ENCODE data around the gene PRR35.

PRR35 gene

DNA sequence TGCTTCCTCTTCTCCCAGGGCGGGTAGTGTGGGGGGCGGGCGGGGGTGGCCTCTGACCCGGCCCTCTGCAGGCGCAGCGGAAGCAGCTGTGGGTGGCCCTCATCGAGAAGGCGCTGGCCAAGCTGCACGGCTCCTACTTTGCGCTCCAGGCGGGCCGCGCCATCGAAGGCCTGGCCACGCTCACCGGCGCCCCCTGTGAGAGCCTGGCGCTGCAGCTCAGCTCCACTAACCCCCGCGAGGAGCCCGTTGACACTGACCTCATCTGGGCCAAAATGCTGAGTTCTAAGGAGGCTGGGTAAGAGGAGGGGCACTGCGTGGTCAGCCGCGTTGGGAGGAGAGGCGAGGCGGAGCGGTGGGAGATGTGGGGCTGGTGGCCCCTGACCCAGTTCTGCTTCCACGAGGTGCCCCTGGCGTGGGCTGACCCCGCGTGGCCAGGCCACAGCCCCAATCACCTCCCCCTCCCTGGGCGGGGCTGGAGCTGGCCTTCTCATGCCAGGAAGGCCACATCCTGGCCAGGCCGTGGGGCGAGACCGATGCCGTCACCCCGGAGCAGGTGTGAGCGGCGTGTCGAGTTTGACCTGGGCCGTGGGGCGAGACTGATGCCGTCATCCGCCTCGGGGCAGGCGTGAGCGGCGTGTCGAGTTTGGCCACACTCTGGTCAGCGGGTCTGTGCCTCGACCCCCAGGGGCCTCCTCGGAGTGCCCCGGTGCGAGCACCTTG lies 10.5 kb upstream of the PRR35 start:
- DNase-seq (ENCODE audit: low read depth in 2 of 2): no peak

DNA sequence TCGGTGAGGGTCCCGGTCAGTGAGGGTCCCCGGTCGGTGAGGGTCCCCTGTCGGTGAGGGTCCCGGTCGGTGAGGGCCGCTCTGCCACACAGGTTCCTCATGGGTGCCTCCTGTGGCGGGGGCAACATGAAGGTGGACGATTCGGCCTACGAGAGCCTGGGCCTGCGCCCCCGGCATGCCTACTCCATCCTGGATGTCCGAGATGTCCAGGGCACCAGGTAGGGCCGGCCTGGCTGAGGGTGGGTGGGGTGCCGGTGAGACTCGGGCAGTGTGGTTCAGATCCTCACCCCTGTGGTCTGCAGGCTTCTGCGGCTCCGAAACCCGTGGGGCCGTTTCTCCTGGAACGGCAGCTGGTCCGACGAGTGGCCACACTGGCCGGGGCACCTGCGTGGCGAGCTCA lies 9.0 kb upstream of the PRR35 start:
- DNase-seq (ENCODE audit: low read depth in 2 of 2): no peak

DNA sequence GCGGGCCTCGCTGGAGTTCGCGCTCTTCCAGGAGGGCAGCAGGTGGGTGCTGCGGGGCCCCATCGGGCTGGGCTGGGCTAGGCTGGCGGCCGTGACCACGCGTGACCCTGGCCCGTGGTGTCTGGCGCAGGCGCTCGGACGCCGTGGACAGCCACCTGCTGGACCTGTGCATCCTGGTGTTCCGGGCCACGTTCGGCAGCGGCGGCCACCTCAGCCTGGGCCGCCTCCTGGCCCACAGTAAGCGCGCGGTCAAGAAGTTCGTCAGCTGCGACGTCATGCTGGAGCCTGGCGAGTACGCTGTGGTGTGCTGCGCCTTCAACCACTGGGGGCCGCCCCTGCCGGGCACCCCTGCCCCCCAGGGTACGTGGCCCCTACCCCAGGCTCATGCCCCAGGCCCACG lies 8.0 kb upstream of the PRR35 start:
- no peak for DNase-seq (ENCODE audit: low read depth in 2 of 2)

DNA sequence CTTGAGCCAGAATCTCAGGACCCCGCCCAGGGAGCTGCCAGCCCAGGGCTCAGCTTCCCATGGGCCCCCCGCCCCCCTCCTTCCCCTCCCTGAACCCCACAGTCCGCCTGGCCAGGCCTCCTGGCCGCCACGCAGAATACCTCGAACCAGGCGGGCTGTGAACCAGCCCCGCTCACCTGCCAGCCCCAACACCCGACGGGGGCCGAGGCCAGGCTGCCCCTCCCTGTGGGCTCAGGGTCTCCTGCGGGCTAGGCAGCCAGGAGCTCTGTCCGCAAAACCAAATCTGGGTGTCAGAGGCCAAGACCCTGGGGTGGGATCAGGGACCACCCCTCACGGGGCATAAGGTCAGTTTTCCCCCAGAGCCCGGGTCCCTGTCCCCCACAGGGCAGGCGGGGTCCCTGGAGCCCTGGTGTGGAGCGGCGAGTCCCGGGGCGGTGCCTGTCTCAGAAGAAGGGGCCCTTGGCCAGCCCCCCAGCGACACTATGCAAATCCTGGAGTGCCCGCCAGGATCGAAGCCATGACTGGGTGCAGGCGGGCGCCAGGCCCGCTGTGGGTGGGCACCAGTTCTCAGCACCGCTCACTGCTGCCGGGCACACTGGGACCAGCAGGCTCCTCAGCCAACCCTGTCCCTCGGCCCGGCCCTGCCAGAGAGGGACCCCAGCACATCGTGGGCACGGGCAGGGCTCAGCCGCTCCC lies 6.4 kb upstream of the PRR35 start:
- no peak for DNase-seq (ENCODE audit: low read depth in 2 of 2)

DNA sequence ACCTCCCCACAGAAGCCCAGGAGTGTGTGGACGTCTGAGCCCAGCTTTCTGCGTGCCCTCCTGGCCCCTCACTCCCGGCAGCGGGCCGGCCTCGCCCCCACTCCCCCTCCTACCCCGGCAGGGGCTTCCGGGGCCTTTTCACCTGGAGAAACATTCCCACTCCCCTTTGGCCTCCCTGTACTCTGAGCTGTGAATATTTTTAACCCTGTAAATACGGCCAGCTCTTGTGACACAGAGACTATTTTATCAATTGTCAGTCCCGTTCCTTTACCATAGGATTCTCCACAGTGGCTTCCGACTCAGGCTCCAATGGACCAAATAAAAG lies 5.9 kb upstream of the PRR35 start:
- DNase-seq (ENCODE audit: low read depth in 2 of 2): no peak

DNA sequence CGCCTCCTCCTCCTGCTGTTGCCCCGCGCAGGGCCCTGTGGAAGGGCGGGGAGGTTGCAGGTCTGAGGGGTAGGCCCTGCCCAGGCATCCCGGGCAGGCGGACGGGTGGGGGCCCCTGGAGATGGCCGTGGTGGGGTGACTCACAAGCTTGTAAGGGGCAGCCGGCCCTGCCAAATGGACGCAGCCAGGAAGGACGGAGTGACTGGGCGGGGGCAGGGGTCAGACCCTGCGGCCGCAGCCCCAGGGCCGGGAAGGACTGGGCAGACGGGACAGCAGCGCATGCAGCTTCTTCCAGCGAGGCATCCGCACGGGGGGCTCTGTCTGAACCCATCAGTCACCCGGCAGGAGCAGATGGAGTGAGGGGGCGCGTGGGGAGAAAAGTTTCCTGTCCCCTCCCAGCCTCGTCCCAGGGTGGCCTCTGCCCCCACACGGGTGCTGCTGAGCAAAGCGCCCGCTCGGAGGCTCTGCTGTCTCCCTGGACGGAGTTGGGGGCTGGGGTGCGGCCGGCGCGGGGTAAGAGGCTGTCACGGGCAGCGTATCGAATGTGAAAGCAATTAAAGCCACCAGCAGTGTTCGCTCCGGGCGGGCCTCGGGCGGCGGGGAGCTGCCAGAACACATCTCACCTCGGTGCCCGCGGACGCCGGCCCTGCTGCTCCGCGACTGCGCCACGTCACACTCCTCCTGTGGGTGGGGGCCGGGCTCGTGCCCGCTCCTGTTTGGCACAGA lies 5.4 kb upstream of the PRR35 start:
- no peak for DNase-seq (ENCODE audit: low read depth in 2 of 2)

DNA sequence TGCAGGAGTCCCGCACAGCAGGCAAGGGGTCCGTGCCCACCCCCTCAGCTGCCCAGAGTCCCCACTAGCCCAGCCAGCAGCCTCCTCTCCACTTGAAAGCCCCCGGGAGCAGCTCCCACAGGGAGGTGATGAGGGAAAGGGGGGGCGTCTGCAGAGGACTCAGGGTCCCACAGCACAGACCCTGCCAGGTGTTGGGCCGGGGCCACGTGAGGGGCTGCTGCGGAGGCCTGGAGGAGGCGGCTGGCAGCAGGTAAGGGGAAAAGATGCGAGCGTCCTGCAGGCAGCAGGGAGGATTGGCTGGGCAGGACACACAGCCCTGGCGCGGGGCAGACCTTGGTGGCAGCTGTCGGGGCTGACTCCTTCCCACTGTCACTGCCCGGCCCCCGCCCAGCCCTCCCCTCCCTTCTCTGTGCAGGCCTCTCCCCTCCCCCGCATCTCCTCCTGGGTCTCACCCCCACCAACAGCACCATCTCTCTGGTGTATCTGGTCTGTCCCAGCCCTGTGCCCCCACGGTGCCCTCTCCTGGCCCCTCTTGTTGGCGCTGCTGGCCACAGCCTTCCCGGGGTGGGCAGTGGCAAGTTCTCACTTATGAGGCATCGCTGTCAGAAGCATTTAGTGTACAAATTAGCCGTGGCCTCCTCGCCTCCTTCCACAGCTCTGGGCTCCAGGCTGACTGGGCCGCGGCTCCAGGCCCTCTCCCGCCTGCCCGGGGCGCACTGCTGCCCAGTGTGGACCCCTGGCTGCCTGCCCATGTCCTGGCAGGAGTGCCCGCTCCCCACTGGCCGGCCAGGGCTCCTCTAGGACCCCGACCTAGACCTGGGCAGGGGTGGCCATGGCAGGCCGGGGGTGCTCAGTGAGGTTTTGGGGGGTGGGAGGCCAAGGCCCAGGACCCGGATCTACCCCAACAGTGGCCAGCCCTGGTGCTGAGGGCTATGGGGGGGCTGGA lies 4.4 kb upstream of the PRR35 start:
- no peak for DNase-seq (ENCODE audit: low read depth in 2 of 2)

DNA sequence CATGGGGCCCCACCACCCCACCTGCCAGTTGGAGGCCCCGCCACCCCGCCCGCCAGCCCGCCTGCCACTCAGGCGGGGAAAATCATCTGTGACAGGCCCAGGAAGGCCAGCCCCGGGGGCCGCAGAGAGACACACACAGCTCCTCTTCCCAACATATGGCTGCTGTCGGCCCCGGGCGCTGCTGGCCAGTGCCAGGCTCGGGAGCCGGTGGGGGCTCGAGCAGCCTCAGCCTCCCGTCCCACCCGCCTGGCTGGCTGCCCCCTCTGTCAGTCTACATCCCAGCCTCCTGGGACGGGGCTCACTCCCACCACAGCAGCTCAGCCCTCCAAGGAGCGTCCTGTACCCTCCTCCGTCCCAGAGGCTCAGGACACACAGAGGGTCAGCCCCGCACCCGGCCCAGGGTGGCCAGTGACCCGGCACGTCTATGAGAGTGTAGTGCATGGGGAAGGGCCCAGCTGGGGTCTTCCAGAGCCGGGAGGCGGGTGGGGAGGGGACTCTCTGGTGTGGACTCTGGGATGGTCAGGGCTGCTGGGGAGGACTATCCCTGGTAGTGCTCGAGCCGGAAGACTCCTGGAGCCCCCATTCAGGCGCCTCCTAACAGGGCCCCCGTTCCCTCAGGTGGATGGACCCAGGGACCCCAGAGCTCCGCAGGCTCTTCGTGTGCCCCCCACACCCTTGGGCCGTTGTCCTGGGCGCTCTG lies 3.6 kb upstream of the PRR35 start:
- DNase-seq (ENCODE audit: low read depth in 2 of 2): no peak

DNA sequence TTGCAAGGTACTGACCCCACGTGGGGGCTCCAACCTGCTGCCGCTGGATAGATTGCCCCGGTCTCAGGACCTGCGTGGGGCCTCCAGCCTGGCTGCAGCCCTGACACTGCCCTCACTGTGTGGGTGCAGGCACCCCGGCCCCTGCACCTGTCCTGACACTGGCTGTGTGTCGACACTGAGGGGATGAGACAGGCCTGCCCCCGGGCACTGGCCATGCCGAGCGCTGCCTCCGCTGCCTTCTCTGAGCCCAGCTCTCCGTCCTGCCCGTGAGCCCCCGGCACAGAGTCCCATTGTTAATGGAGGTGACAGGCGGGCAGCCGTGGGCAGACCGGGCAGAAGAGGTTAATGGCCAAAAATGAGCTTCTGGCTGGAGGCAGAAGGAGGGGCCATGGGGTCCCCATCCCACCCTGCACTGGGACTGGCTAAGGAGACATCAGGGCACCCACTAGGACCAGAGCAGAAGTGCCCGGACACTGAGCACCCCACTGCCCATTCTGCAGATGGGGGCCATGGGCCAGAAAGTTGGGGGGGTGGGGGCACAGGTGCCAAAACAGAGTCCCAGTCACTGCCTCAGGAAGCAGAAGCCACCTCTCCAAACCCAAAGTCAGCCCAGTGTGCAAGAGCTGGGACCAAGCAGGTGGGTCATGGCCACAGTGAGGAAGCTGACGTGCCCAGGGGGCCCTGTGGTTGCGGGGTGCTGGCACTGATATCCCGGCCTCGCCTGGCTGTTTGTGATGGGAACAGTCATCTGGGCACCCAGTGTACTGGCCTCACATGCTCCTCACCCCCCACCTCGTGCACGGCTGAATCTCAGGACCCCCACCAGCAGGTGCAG lies 2.5 kb upstream of the PRR35 start:
- DNase-seq (ENCODE audit: low read depth in 2 of 2): no peak

DNA sequence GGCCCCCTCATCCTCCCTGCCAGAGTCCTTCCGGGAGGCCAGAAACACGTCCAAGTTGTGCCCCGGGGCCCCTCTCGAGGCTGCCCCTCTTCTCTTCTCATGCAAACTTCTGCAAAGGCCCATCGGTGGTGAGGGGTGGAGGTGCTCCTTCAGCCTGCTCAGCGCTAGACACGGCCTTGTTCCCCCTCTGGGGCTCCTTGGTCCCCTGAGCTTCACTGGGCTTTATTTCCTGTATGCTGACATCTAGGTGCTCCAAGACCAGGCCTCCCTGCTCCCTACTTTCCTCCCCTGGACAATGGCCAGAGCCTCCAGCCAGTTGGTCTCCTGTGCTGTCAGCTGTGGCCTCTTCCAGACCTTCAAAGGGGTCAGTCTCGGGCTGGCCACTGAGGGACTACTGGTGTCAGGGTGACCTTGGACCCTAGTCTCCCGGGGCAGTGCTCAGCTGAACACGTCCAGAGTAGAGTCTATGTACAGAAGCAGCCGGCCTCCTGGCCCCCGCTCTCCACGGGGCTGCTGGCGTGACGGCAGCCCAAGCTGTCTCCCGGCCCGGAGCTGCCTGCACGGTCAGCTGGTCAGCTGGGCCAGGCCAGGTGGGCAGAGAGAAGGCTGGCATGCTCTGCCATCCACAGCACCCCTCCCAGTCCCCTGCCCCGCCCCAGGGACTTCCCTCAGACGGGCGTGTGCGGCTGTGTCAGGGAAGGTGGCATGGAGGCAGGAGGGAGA lies 1.7 kb upstream of the PRR35 start:
- DNase-seq (ENCODE audit: low read depth in 2 of 2): no peak

DNA sequence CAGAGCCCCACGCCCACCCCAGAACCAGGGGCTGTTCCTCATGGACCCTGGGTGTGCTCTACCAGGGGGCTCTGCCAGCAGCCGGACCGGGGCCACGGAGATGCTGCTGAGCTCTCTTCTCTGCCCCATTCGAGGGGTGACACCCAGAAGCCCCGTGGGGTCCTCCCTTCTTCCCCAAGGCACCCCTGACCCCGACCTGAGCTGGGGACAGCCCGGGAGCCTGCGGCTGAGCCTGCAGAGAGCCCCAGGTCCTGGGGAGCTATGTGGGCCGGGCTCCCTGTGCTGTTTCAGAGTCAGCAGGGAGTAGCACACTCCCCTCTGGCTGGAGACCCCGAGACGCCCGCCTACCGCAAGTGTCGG lies 1.2 kb upstream of the PRR35 start:
- DNase-seq (ENCODE audit: low read depth in 2 of 2): no peak

DNA sequence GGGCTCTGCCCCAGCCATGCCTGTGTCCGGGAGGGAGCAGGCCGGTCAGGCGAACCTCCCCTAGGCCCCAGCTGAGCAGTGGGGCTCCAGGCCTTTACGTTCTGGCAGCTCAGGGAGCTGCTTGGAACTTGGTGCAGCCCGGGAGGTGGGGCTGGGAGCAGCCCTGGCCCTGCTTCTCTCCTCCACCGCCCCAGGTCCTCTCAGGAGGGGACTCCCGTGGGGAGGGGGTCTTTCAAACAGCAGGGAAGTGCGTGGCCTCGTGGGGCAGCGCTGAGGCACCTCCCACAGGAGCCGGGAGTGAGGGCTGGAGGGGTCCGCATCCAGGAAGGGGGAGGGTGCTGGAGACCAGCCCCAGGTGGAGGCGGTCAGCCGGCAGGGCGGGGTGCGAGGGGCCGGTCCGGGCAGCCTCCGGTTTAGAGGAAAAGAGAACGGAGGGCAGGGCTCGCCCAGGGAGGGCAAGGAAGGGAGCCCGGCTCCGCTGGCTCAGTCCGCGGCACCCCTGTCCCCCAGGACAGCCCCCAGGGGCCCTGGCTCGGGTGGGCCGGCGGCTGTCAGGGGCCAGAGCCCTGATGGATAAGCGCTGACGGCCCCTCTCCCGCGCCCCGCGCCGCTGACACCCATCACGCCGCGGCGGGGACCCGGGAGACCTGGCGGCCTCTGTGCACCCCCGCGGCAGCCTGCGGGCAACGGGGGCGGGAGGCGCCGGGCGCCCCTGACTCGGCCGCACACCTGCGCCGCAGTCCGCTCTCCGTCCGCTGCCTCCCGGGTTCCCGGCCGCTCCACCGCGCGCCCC lies 587 bp upstream of the PRR35 start:
- no peak for DNase-seq (ENCODE audit: low read depth in 2 of 2)

DNA sequence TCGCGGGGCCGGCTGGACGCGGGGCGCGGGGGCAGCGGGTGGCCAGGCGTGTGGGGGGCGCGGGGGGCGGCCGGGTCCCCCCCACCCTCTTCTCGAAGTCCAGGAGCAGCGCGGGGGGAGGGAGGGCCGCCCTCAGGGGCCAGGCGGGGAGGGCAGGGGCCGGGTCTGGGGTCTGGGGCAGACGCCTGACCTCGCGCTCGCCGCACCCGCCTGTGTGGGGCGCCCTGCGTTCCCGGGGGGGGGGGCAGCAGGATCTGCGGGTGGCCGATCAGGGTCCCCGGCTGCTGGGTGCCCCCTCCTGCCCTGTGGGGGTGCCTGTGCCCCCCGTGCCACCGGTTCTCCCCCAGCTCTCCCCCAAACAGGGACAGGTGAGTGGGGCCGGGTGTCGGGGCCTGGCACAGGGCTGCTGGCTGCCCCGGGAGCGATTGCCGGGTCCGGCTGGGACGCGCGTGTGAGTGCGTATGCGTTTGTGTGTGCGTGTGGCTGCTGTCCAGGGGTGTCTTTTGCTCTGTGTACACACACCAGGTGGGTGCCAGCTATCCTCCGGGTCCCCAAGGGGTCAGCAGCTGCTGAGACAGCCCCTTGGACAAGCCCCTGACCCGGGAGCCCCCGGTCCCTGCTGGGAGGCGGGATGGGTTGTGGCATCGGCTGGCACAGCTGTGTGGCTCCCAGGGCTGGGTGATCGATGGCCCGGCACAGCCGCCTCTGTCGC lies 663 bp downstream of the PRR35 start:
- DNase-seq (ENCODE audit: low read depth in 2 of 2): no peak

DNA sequence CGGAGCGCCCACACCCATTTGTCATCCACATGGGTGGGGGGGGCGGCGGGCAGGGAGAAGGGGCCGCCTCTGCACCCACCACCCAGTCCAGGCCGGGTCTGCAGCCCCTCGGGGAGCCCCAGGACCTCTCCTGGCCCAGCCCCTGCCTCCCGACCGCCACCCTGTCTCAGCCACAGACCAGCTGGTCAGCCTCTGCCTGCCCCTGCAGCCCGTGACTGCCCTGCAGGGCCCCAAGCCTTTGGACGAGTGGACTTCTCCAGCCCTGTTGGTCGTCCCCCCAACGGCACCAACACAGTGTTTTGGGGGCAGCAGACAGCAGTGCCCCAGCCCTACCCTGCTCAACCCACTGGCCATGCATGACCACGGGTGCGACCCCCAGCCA lies 1.2 kb downstream of the PRR35 start:
- no peak for DNase-seq (ENCODE audit: low read depth in 2 of 2)

DNA sequence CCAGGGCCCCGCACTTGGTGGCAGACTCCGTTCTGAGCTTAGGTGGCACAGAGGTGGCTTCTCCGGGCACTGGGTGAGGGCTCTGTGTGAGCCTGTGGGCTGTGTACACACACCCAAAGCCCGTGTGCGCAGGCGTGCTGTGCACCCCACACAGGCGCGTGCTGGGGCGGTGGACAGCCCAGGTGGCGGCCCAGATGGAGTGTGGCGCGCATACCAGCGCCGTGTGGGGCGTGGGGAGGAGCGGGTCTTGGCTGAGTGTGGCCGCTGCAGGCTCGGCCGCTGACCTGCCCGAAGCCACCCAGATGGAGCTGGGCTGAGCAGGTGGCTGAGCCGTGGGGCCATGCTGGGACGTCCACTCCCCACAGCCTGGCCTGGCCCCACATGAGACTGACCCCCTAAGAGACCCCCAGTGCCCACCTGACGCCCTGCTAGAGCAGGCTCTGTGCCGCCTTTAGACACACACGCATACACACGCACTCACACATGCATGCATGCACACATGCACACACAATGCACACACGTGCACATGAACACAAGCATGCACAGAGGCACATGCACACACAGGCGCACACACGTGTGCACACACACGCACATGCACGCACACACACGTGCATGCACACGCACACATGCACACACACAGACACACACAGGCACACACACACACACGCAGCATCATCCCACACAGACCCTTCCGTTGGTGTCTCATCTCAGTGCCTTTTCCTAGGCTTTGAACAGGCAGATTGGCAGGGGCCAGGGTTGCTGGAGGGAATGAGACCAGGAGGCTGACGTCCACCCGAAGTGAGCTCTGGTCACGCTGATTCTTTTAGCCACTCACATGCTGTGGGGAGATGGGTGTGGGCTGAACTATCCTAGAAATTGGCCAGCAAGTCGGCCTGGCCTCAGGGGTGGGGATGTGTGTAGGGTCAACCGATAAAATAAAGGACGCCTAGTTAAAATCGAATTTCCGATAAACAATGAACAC lies 2.1 kb downstream of the PRR35 start:
- DNase-seq (ENCODE audit: low read depth in 2 of 2): no peak

DNA sequence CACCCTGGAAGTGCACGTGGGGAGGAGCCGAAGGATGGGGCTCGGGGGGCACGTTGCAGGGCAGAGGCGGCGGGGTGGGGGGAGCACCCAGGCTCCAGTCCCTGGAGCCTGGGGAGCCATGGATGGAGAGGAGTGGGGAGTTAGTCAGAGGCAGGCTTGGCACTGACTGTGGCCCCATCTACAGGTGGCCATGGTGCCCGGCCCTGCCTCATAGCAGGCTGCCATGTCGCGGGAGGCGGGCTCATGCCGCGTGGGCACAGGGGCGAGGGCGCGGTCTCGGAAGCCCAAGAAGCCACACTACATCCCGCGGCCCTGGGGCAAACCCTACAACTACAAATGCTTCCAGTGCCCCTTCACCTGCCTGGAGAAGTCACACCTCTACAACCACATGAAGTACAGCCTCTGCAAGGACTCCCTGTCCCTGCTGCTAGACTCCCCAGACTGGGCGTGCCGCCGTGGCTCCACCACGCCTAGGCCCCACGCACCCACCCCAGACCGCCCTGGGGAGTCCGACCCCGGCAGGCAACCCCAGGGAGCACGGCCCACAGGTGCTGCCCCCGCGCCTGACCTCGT lies 3.0 kb downstream of the PRR35 start:
- no peak for DNase-seq (ENCODE audit: low read depth in 2 of 2)
